T-cell (primary cell): ENCODE results near the gene ENO4. TPM values are rescaled to one million over a fixed set of nuclear protein-coding genes. Genes with fewer than 3 reads are reported as not detected.

Source experiments
- ATAC-seq, 4 experiments: fragments of 200-7000 bp in 3 of 4; fragments of 150-1000 bp in 1 of 4; cut with Tn5 transposase; replicated peaks in 1 of 4; 1 replicate in 3 of 4; 2 replicates in 1 of 4; pipeline ENCODE4 v1.10.0; 2021; ENCODE audit warnings: moderate library complexity in 3 of 4, mild to moderate bottlenecking in 2 of 4, moderate number of reproducible peaks in 1 of 4
- CTCF ChIA-PET, 2 donors: fragments of 300-600 bp; sonication (Branson Sonifier 250); formaldehyde crosslinking; loops; one replicate each; lab custom pipeline; 2022; ENCODE audit warnings: antibody characterized with exemption in 2 of 2; lab: Charles Lee
- POLR2A ChIA-PET, 2 donors: fragments of 300-600 bp; sonication (Branson Sonifier 250); formaldehyde crosslinking; loops; one replicate each; lab custom pipeline; 2022; ENCODE audit warnings: antibody characterized with exemption in 2 of 2; lab: Charles Lee
- DNase-seq, 35 experiments: peaks; one replicate each; pipeline versions ENCODE4 v3.0.0 to v3.0.0-alpha.2; 2013 to 2023
- H3K27ac ChIP-seq: one replicate; pipeline ENCODE4 v1.5.1; 2013; ENCODE audit warnings: low read length
- H3K27me3 ChIP-seq, 2 experiments: replicated peaks in 1 of 2; 1 replicate in 1 of 2; 2 replicates in 1 of 2; pipeline versions ENCODE4 v1.6.1 to v1.7.0; 2013; ENCODE audit warnings: low read length in 1 of 2, mixed read lengths in 1 of 2; ENCODE audit not compliant: control insufficient read depth in 2 of 2, insufficient read depth in 2 of 2; ENCODE audit errors: extremely low read depth in 1 of 2
- H3K36me3 ChIP-seq, 2 donors: 1 replicate in 1 of 2; 2 replicates in 1 of 2; pipeline versions ENCODE4 v1.6.1 to v1.7.0; 2013; ENCODE audit warnings: low read length in 1 of 2; ENCODE audit not compliant: control insufficient read depth in 2 of 2, insufficient read depth in 1 of 2; ENCODE audit errors: extremely low read depth in 1 of 2
- H3K4me1 ChIP-seq, 2 experiments: 1 replicate in 1 of 2; 2 replicates in 1 of 2; pipeline versions ENCODE4 v1.6.1 to v1.7.0; 2013; ENCODE audit warnings: low read length in 2 of 2, mixed read lengths in 1 of 2; ENCODE audit not compliant: insufficient read depth in 2 of 2, control insufficient read depth in 1 of 2; ENCODE audit errors: extremely low read depth in 1 of 2
- H3K4me3 ChIP-seq, 2 donors: 1 replicate in 1 of 2; 2 replicates in 1 of 2; pipeline versions ENCODE4 v1.5.1 to v1.7.0; 2013; ENCODE audit warnings: mild to moderate bottlenecking in 2 of 2, low read length in 1 of 2, moderate library complexity in 1 of 2; ENCODE audit not compliant: control insufficient read depth in 1 of 2; ENCODE audit errors: extremely low read depth in 1 of 2
- H3K9me3 ChIP-seq: 2 replicates; pipeline ENCODE4 v1.7.0; 2013
- H3K27ac Mint-ChIP-seq, 2 donors: one replicate each; pipeline ENCODE4 v1.8.0; 2020 to 2021; ENCODE audit warnings: mild to moderate bottlenecking in 2 of 2, mixed read lengths in 2 of 2
- H3K27me3 Mint-ChIP-seq, 2 donors: one replicate each; pipeline ENCODE4 v1.8.0; 2021 to 2022; ENCODE audit warnings: mixed read lengths in 2 of 2
- H3K36me3 Mint-ChIP-seq: one replicate; pipeline ENCODE4 v1.8.0; 2021; ENCODE audit warnings: mixed read lengths
- H3K4me1 Mint-ChIP-seq, 3 donors: one replicate each; pipeline ENCODE4 v1.8.0; 2020 to 2022; ENCODE audit warnings: mixed read lengths in 3 of 3, mild to moderate bottlenecking in 1 of 3
- H3K4me3 Mint-ChIP-seq, 3 donors: one replicate each; pipeline ENCODE4 v1.8.0; 2020 to 2022; ENCODE audit warnings: mild to moderate bottlenecking in 3 of 3, mixed read lengths in 3 of 3, moderate library complexity in 3 of 3
- H3K9me3 Mint-ChIP-seq, 3 donors: one replicate each; pipeline ENCODE4 v1.8.0; 2020 to 2022; ENCODE audit warnings: mixed read lengths in 3 of 3
- WGBS: methylation state at CpG from one replicate; pipeline ENCODE4 v1.1.5; 2013; ENCODE audit warnings: missing lambda C conversion rate; ENCODE audit not compliant: insufficient coverage; 5-methylcytosine and 5-hydroxymethylcytosine counted together
- total RNA-seq, 35 experiments: library from RNA in 6 of 35; stranded (reverse) in 6 of 35; fragments of 120-200 nt in 1 of 35; gene quantifications; one replicate each; pipeline versions ENCODE4 v1.2.1 to v1.2.4 and lab custom pipeline; 2013 to 2026

Gene ENO4
- total RNA-seq, 5 donors from 2014 or later (not counting 1 experiment from before 2014, with no cell fraction given), result not detected

GRCh38 chr10:116868722-116869121 is 19.4 kb downstream of the ENO4 start:
- POLR2A ChIA-PET, result no interaction called here
- H3K4me1 Mint-ChIP-seq, result no peaks in the 10 kb centered on the region
- no peaks in the 10 kb centered on the region for H3K4me1 ChIP-seq
- H3K9me3 Mint-ChIP-seq, result peaks cover 0 to 5% (median 4%) of the 10 kb centered on the region in 3 donors
- H3K36me3 Mint-ChIP-seq, result no peaks in the 10 kb centered on the region
- H3K27me3 Mint-ChIP-seq, result peaks cover 6% of the 10 kb centered on the region in 2 donors
- CTCF ChIA-PET, result no interaction called here
- ATAC-seq (no peak), DNase-seq (no peak)
- H3K36me3 ChIP-seq, result no peaks in the 10 kb centered on the region
- no peaks in the 10 kb centered on the region for H3K9me3 ChIP-seq
- H3K27me3 ChIP-seq, result peaks cover 0 to 2% of the 10 kb centered on the region in 2 experiments
- H3K4me3 Mint-ChIP-seq, result no peak overlapping the region
- no peak overlapping the region for H3K27ac ChIP-seq
- no peak overlapping the region for H3K27ac Mint-ChIP-seq
- H3K4me3 ChIP-seq, result no peak overlapping the region
- WGBS, result no CpG with 5 or more reads among the region's 4 CpGs

GRCh38 chr10:116870949-116871348 is 21.6 kb downstream of the ENO4 start:
- peaks cover 0 to 5% (median 4%) of the 10 kb centered on the region in 3 donors for H3K9me3 Mint-ChIP-seq
- no peaks in the 10 kb centered on the region for H3K4me1 Mint-ChIP-seq
- CTCF ChIA-PET, result no interaction called here
- no peaks in the 10 kb centered on the region for H3K36me3 Mint-ChIP-seq
- no peak overlapping the region for H3K27ac Mint-ChIP-seq
- WGBS, result 100% methylated on average over 1 of the region's 2 CpGs
- POLR2A ChIA-PET, result no interaction called here
- no peak overlapping the region for H3K4me3 Mint-ChIP-seq
- ATAC-seq, result no peak
- no peak overlapping the region for H3K4me3 ChIP-seq
- H3K27me3 Mint-ChIP-seq, result peaks cover 6 to 8% of the 10 kb centered on the region in 2 donors
- no peak overlapping the region for H3K27ac ChIP-seq
- H3K36me3 ChIP-seq, result no peaks in the 10 kb centered on the region
- H3K27me3 ChIP-seq, result peaks cover 0 to 2% of the 10 kb centered on the region in 2 experiments
- no peaks in the 10 kb centered on the region for H3K4me1 ChIP-seq
- no peaks in the 10 kb centered on the region for H3K9me3 ChIP-seq
- no peak for DNase-seq

GRCh38 chr10:116873134-116873533 is 23.8 kb downstream of the ENO4 start:
- Mint-ChIP-seq H3K27ac (no peak overlapping the region), H3K36me3 (no peaks in the 10 kb centered on the region), H3K4me3 (no peak overlapping the region), H3K9me3 (peaks cover 0 to 5% (median 4%) of the 10 kb centered on the region in 3 donors), H3K27me3 (peaks cover 6 to 15% of the 10 kb centered on the region in 2 donors), H3K4me1 (no peaks in the 10 kb centered on the region)
- WGBS, result no CpG with 5 or more reads among the region's 2 CpGs
- peaks cover 0 to 2% of the 10 kb centered on the region in 2 experiments for H3K27me3 ChIP-seq
- H3K4me3 ChIP-seq, result no peak overlapping the region
- DNase-seq, result no peak
- POLR2A ChIA-PET, result no interaction called here
- CTCF ChIA-PET, result interaction anchor here in 1 of 2 donors (0.6 to 0.7 kb wide), 2 partner anchors 181 to 446 kb away, joined by 3 read pairs; partner anchors contain the start of gene PNLIPRP3
- no peak overlapping the region for H3K27ac ChIP-seq
- no peaks in the 10 kb centered on the region for H3K36me3 ChIP-seq
- no peak for ATAC-seq
- H3K9me3 ChIP-seq, result no peaks in the 10 kb centered on the region
- no peaks in the 10 kb centered on the region for H3K4me1 ChIP-seq

- ChIA-PET CTCF (no interaction called here), POLR2A (interaction anchor here in 1 of 2 donors (0.6 kb wide), 1 partner anchor 65 kb away, joined by 7 read pairs; no protein-coding TSS in a partner anchor)
- peaks cover 0 to 5% (median 4%) of the 10 kb centered on the region in 3 donors for H3K9me3 Mint-ChIP-seq
- no peaks in the 10 kb centered on the region for H3K4me1 Mint-ChIP-seq
- no peak overlapping the region for H3K27ac ChIP-seq
- H3K4me1 ChIP-seq, result no peaks in the 10 kb centered on the region
- DNase-seq (no peak), ATAC-seq (no peak)
- peaks cover 5 to 24% of the 10 kb centered on the region in 2 donors for H3K27me3 Mint-ChIP-seq
- WGBS, result no CpG with 5 or more reads among the region's 2 CpGs
- no peaks in the 10 kb centered on the region for H3K36me3 ChIP-seq
- H3K36me3 Mint-ChIP-seq, result no peaks in the 10 kb centered on the region
- no peak overlapping the region for H3K4me3 ChIP-seq
- H3K27ac Mint-ChIP-seq, result no peak overlapping the region
- H3K9me3 ChIP-seq, result no peaks in the 10 kb centered on the region
- no peaks in the 10 kb centered on the region for H3K27me3 ChIP-seq
- H3K4me3 Mint-ChIP-seq, result no peak overlapping the region
Observed at GRCh38 chr10:116875897-116876296, 26.6 kb downstream of the ENO4 start.

GRCh38 chr10:116877391-116877790 is 28.1 kb downstream of the ENO4 start:
- no peaks in the 10 kb centered on the region for H3K4me1 Mint-ChIP-seq

GRCh38 chr10:116878123-116878522 is 28.8 kb downstream of the ENO4 start:
- H3K36me3 Mint-ChIP-seq, result no peaks in the 10 kb centered on the region
- H3K9me3 Mint-ChIP-seq, result no peaks in the 10 kb centered on the region
- no peak for ATAC-seq
- no peak for DNase-seq
- Histone ChIP-seq H3K27ac (no peak overlapping the region), H3K4me1 (no peaks in the 10 kb centered on the region), H3K36me3 (no peaks in the 10 kb centered on the region), H3K27me3 (no peaks in the 10 kb centered on the region), H3K4me3 (no peak overlapping the region), H3K9me3 (no peaks in the 10 kb centered on the region)
- POLR2A ChIA-PET, result no interaction called here
- CTCF ChIA-PET, result no interaction called here
- no peak overlapping the region for H3K4me3 Mint-ChIP-seq
- H3K27ac Mint-ChIP-seq, result no peak overlapping the region
- WGBS, result 56% methylated on average over 1 of the region's 2 CpGs
- H3K4me1 Mint-ChIP-seq, result no peaks in the 10 kb centered on the region
- peaks cover 15 to 32% of the 10 kb centered on the region in 2 donors for H3K27me3 Mint-ChIP-seq

More at GRCh38 chr10:116877391-116877790, 28.1 kb downstream of the ENO4 start:
- no peaks in the 10 kb centered on the region for H3K36me3 ChIP-seq
- no peak for DNase-seq
- H3K27me3 ChIP-seq, result no peaks in the 10 kb centered on the region
- H3K27ac ChIP-seq, result no peak overlapping the region
- Mint-ChIP-seq H3K27ac (no peak overlapping the region), H3K4me3 (no peak overlapping the region), H3K9me3 (peaks cover 0 to 2% (median 2%) of the 10 kb centered on the region in 3 donors), H3K27me3 (peaks cover 15 to 34% of the 10 kb centered on the region in 2 donors), H3K36me3 (no peaks in the 10 kb centered on the region)
- ChIA-PET POLR2A (no interaction called here), CTCF (no interaction called here)
- no peaks in the 10 kb centered on the region for H3K4me1 ChIP-seq
- no peaks in the 10 kb centered on the region for H3K9me3 ChIP-seq
- no peak for ATAC-seq
- WGBS, result 83% methylated on average over 2 of the region's 3 CpGs
- no peak overlapping the region for H3K4me3 ChIP-seq
